NCI-H345 (cell line): Measurements from ENCODE around the gene ZNF511.
A peak's percentile ranks its signal among the peaks of the same experiment; 100 is the strongest.

ENCODE experiments used
- DNase-seq: peaks from one replicate; lab custom pipeline; 2025; lab: John Stamatoyannopoulos, UW

Gene ZNF511

GRCh38 chr10:133292919-133293809 lies 15.6 kb upstream of the ZNF511 start:
- no peak for DNase-seq

- no peak for DNase-seq
Measured at GRCh38 chr10:133293810-133294119, 14.9 kb upstream of the ZNF511 start.

- DNase-seq: no peak
Measured at GRCh38 chr10:133294189-133294588, 14.5 kb upstream of the ZNF511 start.

GRCh38 chr10:133295426-133296320 lies 13.0 kb upstream of the ZNF511 start:
- no peak for DNase-seq

GRCh38 chr10:133297504-133297903 lies 11.2 kb upstream of the ZNF511 start:
- no peak for DNase-seq

- no peak for DNase-seq
Measured at GRCh38 chr10:133298466-133298865, 10.2 kb upstream of the ZNF511 start.

GRCh38 chr10:133299224-133299623 lies 9.5 kb upstream of the ZNF511 start:
- no peak for DNase-seq

GRCh38 chr10:133299738-133300137 lies 9.0 kb upstream of the ZNF511 start:
- DNase-seq: no peak

- no peak for DNase-seq
Measured at GRCh38 chr10:133302230-133302629, 6.5 kb upstream of the ZNF511 start.

- DNase-seq: no peak
Measured at GRCh38 chr10:133303206-133303605, 5.5 kb upstream of the ZNF511 start.

GRCh38 chr10:133306097-133306476 lies 2.6 kb upstream of the ZNF511 start:
- no peak for DNase-seq

- no peak for DNase-seq
Measured at GRCh38 chr10:133306941-133307379, 1.8 kb upstream of the ZNF511 start.

GRCh38 chr10:133307776-133308420 lies 816 bp upstream of the ZNF511 start:
- DNase-seq: peak; percentile 70

- DNase-seq: peak; percentile 88
Measured at GRCh38 chr10:133309100-133309719, 496 bp downstream of the ZNF511 start.

- peak; percentile 67 for DNase-seq
Measured at GRCh38 chr10:133309720-133310398, 1.1 kb downstream of the ZNF511 start.

GRCh38 chr10:133310399-133310755 lies 1.7 kb downstream of the ZNF511 start:
- DNase-seq: no peak

- DNase-seq: no peak
Measured at GRCh38 chr10:133310789-133311188, 2.1 kb downstream of the ZNF511 start.

GRCh38 chr10:133311570-133311969 lies 2.9 kb downstream of the ZNF511 start:
- DNase-seq: no peak

GRCh38 chr10:133312016-133312768 lies 3.5 kb downstream of the ZNF511 start:
- DNase-seq: no peak

- DNase-seq: no peak
Measured at GRCh38 chr10:133312769-133313145, 4.0 kb downstream of the ZNF511 start.

GRCh38 chr10:133313192-133313591 lies 4.5 kb downstream of the ZNF511 start:
- no peak for DNase-seq
